Choroid plexus epithelial cell (primary cell): Measurements from ENCODE around the gene IPO4.
A peak's percentile ranks its signal among the peaks of the same experiment; 100 is the strongest.

Source experiments
- DNase-seq: peaks from one replicate; pipeline ENCODE4 v3.0.0-alpha.2; 2010; ENCODE audit warnings: low read depth
- H3K4me3 ChIP-seq: 2 replicates; pipeline ENCODE4 v1.5.1; 2011; ENCODE audit warnings: low read depth, mild to moderate bottlenecking, control low read depth, low read length, moderate library complexity
- CTCF ChIP-seq: conservative IDR thresholded peaks from 2 replicates; pipeline ENCODE4 v1.5.1; 2011; ENCODE audit warnings: low read depth, mild to moderate bottlenecking, control low read depth, inconsistent platforms, low read length, moderate library complexity

IPO4 gene

GRCh38 chr14:24188251-24189058 lies at the start of gene IPO4:
Gene IPO4, minus strand, starts transcription at chr14:24188816. Its CDS starts 29 bp downstream, at chr14:24188787.
- peak; percentile 99 for DNase-seq
- H3K4me3 ChIP-seq: peak within 1 kb of the TSS; percentile 81
- no peak for TF ChIP-seq CTCF

- TF ChIP-seq CTCF: no peak
- no peak overlapping the region for H3K4me3 ChIP-seq
- no peak for DNase-seq
Measured at GRCh38 chr14:24238123-24238522, 49.5 kb upstream of the IPO4 start.

GRCh38 chr14:24237463-24237955 lies 48.9 kb upstream of the IPO4 start:
- no peak for TF ChIP-seq CTCF
- DNase-seq: no peak
- no peak overlapping the region for H3K4me3 ChIP-seq

GRCh38 chr14:24236689-24237462 lies 48.3 kb upstream of the IPO4 start:
- TF ChIP-seq CTCF: no peak
- H3K4me3 ChIP-seq: no peak overlapping the region
- DNase-seq: no peak

GRCh38 chr14:24235804-24236688 lies 47.4 kb upstream of the IPO4 start:
- TF ChIP-seq CTCF: no peak
- DNase-seq: no peak
- no peak overlapping the region for H3K4me3 ChIP-seq

- DNase-seq: no peak
- TF ChIP-seq CTCF: no peak
- H3K4me3 ChIP-seq: no peak overlapping the region
Measured at GRCh38 chr14:24234095-24235005, 45.7 kb upstream of the IPO4 start.
